Measurements from ENCODE around the gene COMMD1. TPM values are rescaled to one million over a fixed set of nuclear protein-coding genes. Genes with fewer than 3 reads are reported as not detected.

COMMD1 gene
- total RNA-seq, 4 donors from 2014 or later, result 46.2 to 51.7 (median 46.7) TPM

GRCh38 chr2:61978522-61978921 is 73.0 kb downstream of the COMMD1 start:
- no peak for TF ChIP-seq CTCF (IDR thresholded peaks at IDR 0.05; ENCODE audit: low read depth)

- no peak for TF ChIP-seq CTCF (IDR thresholded peaks at IDR 0.05; ENCODE audit: low read depth)
Measured at GRCh38 chr2:61980758-61981157, 75.3 kb downstream of the COMMD1 start.

- TF ChIP-seq CTCF (IDR thresholded peaks at IDR 0.05; ENCODE audit: low read depth), result no peak
Measured at GRCh38 chr2:61984682-61985081, 79.2 kb downstream of the COMMD1 start.

- TF ChIP-seq CTCF (IDR thresholded peaks at IDR 0.05; ENCODE audit: low read depth), result no peak
Measured at GRCh38 chr2:61988462-61989366, 83.2 kb downstream of the COMMD1 start.

- no peak for TF ChIP-seq CTCF (IDR thresholded peaks at IDR 0.05; ENCODE audit: low read depth)
Measured at GRCh38 chr2:61993422-61994024, 88.0 kb downstream of the COMMD1 start.

- no peak for TF ChIP-seq CTCF (IDR thresholded peaks at IDR 0.05; ENCODE audit: low read depth)
Measured at GRCh38 chr2:61994531-61994930, 89.1 kb downstream of the COMMD1 start.

GRCh38 chr2:61995065-61995464 is 89.6 kb downstream of the COMMD1 start:
- no peak for TF ChIP-seq CTCF (IDR thresholded peaks at IDR 0.05; ENCODE audit: low read depth)
